ENCODE measurements around the gene SUCO. TPM values are rescaled to one million over a fixed set of nuclear protein-coding genes. Genes with fewer than 3 reads are reported as not detected.

Gene SUCO
- total and polyA plus RNA-seq, 2 of the 4 experiments (the other 2 are of a cell fraction), result 11.4 to 21.5 TPM

DNA sequence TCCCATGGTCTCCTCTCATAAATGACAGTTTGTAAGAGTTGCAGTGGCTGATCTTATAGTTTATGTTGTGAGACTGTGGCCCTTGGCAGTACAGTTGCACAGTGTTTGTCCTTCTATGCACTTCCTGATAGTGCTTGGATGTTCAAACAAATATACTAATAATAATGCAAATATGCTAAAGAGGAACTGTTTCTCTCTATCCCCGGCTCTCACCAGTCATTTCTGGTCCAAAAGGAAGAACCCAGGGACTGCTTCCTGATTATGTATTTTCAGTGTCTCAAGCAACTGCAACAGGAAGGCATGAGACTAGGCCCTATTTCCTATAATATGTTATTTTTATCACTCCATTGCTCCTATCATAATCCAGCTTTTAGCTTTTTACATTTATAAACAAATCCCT, 17.0 kb upstream of the SUCO start:
- Histone ChIP-seq H3K9ac (ENCODE audit: low read depth, low read length) (no peak overlapping the region), H4K8ac (ENCODE audit: low read depth in 2 of 2, low read length in 2 of 2) (no peak overlapping the region), H3K4me1 (ENCODE audit: control insufficient read depth, insufficient read depth, low read length) (no peaks in the 10 kb centered on the region), H3K9me3 (ENCODE audit: control insufficient read depth, insufficient read depth, low read length) (peaks cover 1% of the 10 kb centered on the region; the same call in 1 of the 2 replicates), H2BK20ac (ENCODE audit: low read depth, low read length) (no peak overlapping the region), H4K5ac (ENCODE audit: low read depth, low read length) (no peak overlapping the region), H4K20me1 (ENCODE audit: insufficient read depth, low read length) (no peaks in the 10 kb centered on the region), H2BK5ac (ENCODE audit: low read depth, low read length, poor library complexity, severe bottlenecking) (no peak overlapping the region), H2AK9ac (replicated peaks; ENCODE audit: low read depth, low read length, poor library complexity) (no peak overlapping the region), H2AFZ (replicated peaks; ENCODE audit: low read length, poor library complexity) (no peak overlapping the region), H3K18ac (ENCODE audit: low read depth, low read length) (no peak overlapping the region), H3K36me3 (ENCODE audit: control insufficient read depth, insufficient read depth, low read length) (no peaks in the 10 kb centered on the region), H3K23ac (ENCODE audit: low read depth, low read length) (no peak overlapping the region), H2BK15ac (ENCODE audit: low read depth, low read length) (no peak overlapping the region), H3K14ac (replicated peaks; ENCODE audit: low read depth, low read length) (no peak overlapping the region), H3K9me1 (ENCODE audit: insufficient read depth, low read length) (no peaks in the 10 kb centered on the region), H3K27me3 (ENCODE audit: control insufficient read depth, insufficient read depth, low read length) (peaks cover 8% of the 10 kb centered on the region), H3K56ac (ENCODE audit: extremely low read depth, insufficient read depth, low read length) (no peak overlapping the region), H3K79me1 (ENCODE audit: low read depth in 1 of 2, low read length in 2 of 2) (no peaks in the 10 kb centered on the region), H2BK120ac (ENCODE audit: low read depth, low read length) (no peak overlapping the region), H2AK5ac (ENCODE audit: low read depth, low read length) (no peak overlapping the region), H3K4me3 (ENCODE audit: insufficient read depth, low read depth, low read length) (no peak overlapping the region), H3K4ac (ENCODE audit: low read depth, low read length) (no peak overlapping the region), H3K4me2 (ENCODE audit: low read depth, low read length) (no peak overlapping the region), H4K91ac (ENCODE audit: insufficient read depth, low read depth, low read length) (no peak overlapping the region), H3K27ac (ENCODE audit: insufficient read depth, low read length) (no peak overlapping the region)
- TF ChIP-seq ELK1 (IDR thresholded peaks at IDR 0.05; ENCODE audit: borderline replicate concordance, low read depth, low read length), result no peak
- TF ChIP-seq RCOR1 (IDR thresholded peaks at IDR 0.05; ENCODE audit: insufficient replicate concordance, low read length), result no peak
- TF ChIP-seq SMC3 (IDR thresholded peaks at IDR 0.05; ENCODE audit: low read depth, low read length), result no peak
- TF ChIP-seq MAZ (IDR thresholded peaks at IDR 0.05; ENCODE audit: borderline replicate concordance, low read depth, low read length), result no peak
- no peak for TF ChIP-seq BHLHE40 (IDR thresholded peaks at IDR 0.05; ENCODE audit: low read depth, low read length)
- no peak for TF ChIP-seq MAFK (IDR thresholded peaks at IDR 0.05; ENCODE audit: low read depth, low read length)
- TF ChIP-seq FOS (IDR thresholded peaks at IDR 0.05; ENCODE audit: low read depth, low read length), result no peak
- no peak for TF ChIP-seq CTCF (conservative IDR thresholded peaks at IDR 0.05; ENCODE audit: low read depth, low read length)
- TF ChIP-seq RAD21 (IDR thresholded peaks at IDR 0.05; ENCODE audit: low read length), result no peak
- in situ Hi-C loops (cut with MboI; ENCODE audit: low sequenced_read_pairs) (no loop called here), intact Hi-C loops (cut with micrococcal nuclease) (no loop called here), dilution Hi-C loops (cut with HindIII; ENCODE audit: low sequenced_read_pairs, unreplicated experiment) (no loop called here)
- ATAC-seq (ENCODE audit: low read depth), result no peak
- ChIA-PET CTCF (no interaction called here), POLR2A (ENCODE audit: unreplicated experiment) (no interaction called here)
- no peak for DNase-seq
- BruUV-seq (replicated peaks), result no TSS peak
- WGBS, 2 experiments (ENCODE audit: extremely low coverage in 2 of 2, insufficient read length in 1 of 2), result no CpG with 5 or more reads among the region's 1 CpG

Measured in IMR-90 (cell line).